ENCODE data around the gene C11orf98.

- TF ChIP-seq EZH2 (IDR thresholded peaks at IDR 0.05; ENCODE audit: borderline replicate concordance, insufficient read depth, low read length, poor library complexity, severe bottlenecking), result no peak
- TF ChIP-seq EP300 (conservative IDR thresholded peaks at IDR 0.05; ENCODE audit: poor library complexity, severe bottlenecking), result no peak
- TF ChIP-seq CTCF (IDR thresholded peaks at IDR 0.05; ENCODE audit: poor library complexity, severe bottlenecking), result no peak
- no peak for TF ChIP-seq SMC3 (conservative IDR thresholded peaks at IDR 0.05; ENCODE audit: poor library complexity)
- no peak for TF ChIP-seq MXI1 (conservative IDR thresholded peaks at IDR 0.05; ENCODE audit: poor library complexity, severe bottlenecking)
- no peak for TF ChIP-seq TAF1 (IDR thresholded peaks at IDR 0.05; ENCODE audit: low read depth)
- no peak for TF ChIP-seq POLR2AphosphoS5 (IDR thresholded peaks at IDR 0.05)
These were observed 8.2 kb upstream of the C11orf98 start for GRCh38 chr11:62673196-62673525.

All from neural cell (in vitro differentiated cells).